GM12801 (cell line): ENCODE data around the gene RASSF4.

Experiments
- TF ChIP-seq, protein P1 (sequence below): IDR thresholded peaks from one replicate; pipeline ENCODE4 v1.5.1; 2011; ENCODE audit warnings: control low read depth; ENCODE audit not compliant: insufficient read length; ENCODE audit errors: extremely low read depth

Gene RASSF4

DNA sequence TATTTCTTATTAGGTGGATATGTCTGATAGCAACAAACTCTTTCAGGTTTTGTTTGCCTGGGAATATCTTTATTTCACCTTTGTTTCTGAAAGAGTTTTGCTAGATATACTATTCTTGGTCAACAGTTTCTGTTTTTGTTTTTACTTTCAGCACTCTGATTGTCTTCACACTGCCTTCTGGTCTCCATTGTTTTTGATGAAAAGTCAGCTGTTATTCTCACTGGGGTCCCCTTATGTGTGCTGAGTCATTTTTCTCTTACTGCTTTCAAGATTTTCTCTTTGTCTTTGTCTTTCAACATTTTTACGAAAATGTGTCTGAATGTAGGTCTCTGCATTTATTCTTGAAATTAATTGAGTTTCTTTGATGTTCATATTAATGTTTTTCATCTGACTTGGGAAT is 15.2 kb upstream of the RASSF4 start:
- TF ChIP-seq, protein P1, sequence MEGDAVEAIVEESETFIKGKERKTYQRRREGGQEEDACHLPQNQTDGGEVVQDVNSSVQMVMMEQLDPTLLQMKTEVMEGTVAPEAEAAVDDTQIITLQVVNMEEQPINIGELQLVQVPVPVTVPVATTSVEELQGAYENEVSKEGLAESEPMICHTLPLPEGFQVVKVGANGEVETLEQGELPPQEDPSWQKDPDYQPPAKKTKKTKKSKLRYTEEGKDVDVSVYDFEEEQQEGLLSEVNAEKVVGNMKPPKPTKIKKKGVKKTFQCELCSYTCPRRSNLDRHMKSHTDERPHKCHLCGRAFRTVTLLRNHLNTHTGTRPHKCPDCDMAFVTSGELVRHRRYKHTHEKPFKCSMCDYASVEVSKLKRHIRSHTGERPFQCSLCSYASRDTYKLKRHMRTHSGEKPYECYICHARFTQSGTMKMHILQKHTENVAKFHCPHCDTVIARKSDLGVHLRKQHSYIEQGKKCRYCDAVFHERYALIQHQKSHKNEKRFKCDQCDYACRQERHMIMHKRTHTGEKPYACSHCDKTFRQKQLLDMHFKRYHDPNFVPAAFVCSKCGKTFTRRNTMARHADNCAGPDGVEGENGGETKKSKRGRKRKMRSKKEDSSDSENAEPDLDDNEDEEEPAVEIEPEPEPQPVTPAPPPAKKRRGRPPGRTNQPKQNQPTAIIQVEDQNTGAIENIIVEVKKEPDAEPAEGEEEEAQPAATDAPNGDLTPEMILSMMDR, result no peak

DNA sequence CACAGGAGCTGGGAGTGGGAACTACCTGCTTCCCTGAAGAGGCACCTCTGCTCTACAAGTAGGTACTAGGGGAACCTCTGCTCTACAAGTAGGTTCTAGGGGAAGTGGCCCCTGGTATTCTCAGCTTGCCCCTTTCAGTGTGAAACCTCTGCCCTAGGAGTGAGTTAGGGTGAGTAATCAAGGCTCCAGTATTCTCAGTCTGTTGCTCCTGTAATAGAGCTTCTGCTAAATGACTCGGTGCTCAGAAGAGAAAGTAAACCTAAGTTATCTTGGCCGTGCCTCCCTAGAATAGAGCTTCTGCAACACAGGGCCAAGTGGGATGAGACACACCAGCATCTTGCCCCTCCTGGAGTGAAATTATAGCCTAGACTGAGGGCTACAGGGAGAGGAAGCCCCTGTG is 13.4 kb upstream of the RASSF4 start:
- TF ChIP-seq, protein P1, result no peak

DNA sequence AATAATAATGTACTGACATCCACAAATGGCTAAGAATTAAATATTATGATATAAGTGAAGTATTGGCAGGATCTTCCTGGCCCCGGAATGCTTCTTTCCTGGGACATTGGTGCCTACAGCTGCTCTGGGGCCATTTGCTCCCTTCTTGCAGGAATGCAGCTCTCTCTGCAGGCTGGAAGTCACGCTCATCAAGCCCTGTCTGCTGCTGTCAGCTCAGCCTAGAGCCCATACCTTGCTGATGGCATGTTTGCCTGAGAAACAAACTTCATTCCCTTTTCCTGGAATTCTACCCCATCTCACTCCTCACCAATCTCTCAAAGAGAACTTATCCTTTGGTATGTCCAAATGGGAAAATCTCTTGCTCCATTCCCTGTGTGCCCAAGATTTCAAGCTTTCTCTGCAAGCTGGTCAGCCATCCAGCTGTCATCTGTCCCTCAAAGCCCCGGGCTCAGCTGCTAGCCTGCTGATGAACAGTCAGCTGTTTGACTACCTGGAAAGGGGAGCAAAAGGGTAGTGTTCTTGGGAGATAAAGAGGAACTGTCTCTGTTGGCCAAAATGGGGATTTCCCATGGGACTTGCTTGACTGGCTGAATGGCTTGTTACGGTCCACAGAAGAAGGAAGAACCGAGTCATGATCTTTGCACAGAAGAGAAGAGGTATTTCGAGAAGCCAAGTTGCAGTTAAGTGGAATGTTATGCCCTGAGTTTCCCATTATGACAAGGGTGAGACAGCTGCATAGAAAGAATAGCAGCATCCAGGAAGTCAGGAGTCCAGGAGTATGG is 12.0 kb upstream of the RASSF4 start:
- TF ChIP-seq, protein P1, result no peak

DNA sequence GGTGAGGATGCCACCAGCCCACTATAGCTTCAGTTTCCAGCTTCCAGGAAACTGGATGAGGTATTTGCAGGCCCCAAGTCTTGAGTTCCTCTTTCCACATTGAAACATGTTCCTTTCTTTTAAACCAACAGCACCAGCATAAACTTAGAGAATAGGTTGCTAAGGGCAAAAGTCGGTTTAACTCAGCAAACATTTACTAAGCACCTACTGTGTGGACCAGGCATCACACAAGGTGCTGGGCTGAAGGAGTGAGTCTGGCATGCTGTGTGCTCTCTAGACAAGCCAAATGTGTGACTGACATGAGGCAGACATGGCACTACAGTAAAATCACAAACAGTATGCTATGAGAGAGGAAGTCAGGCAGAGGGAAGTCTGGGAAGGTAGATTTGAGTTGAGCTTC is 11.0 kb upstream of the RASSF4 start:
- TF ChIP-seq, protein P1, result no peak

DNA sequence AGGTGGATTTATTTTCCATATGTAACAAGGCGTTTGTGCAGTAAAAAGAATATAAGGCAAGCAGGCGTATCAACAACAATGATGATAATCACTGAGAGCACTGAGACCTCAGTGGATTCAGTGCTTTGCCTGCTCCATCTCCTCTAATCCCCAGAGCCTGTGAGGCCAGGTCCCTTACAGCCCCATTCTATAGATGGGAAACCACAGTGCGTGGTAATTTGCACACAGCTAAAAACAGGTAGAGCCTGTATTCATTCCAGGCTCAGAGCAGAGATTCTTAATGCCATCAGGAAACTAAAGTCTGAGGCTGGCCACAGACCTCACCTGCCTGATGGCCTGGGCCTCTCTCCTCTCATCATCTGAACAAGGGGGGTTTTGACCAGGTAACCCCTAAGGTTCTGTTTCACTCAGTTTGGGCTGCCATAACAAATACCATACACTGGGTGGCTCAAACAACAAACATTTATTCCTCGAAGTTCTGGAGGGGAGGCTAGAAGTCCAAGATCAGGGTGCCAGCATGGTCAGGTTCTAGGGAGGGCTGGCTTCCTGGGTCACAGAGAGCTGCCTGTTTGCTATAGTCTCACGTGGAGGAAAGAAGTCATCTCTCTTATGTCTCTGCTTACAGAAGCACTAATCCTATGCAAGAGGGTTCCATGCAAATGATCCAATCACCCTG is 10.3 kb upstream of the RASSF4 start:
- TF ChIP-seq, protein P1, result no peak

DNA sequence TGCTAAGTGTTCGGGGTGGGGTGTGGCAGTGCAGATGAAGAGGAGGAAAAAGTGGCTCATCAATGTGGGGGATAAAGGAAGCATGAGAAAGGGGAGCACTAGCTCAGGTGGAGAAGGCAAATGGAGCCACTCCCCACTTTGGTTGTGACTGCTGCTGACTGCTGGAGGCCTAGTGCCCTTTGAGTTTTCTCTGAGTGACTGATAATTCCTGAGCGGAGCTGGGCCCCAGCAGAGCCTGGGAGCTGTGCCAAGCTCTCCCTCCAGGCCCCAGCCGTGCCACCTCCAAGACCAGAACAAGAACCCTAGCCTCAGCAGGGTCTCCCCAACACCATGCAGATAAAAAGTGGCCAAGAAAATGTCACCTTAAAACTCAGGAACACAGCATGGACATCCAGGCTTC is 9.7 kb upstream of the RASSF4 start:
- TF ChIP-seq, protein P1, result no peak

DNA sequence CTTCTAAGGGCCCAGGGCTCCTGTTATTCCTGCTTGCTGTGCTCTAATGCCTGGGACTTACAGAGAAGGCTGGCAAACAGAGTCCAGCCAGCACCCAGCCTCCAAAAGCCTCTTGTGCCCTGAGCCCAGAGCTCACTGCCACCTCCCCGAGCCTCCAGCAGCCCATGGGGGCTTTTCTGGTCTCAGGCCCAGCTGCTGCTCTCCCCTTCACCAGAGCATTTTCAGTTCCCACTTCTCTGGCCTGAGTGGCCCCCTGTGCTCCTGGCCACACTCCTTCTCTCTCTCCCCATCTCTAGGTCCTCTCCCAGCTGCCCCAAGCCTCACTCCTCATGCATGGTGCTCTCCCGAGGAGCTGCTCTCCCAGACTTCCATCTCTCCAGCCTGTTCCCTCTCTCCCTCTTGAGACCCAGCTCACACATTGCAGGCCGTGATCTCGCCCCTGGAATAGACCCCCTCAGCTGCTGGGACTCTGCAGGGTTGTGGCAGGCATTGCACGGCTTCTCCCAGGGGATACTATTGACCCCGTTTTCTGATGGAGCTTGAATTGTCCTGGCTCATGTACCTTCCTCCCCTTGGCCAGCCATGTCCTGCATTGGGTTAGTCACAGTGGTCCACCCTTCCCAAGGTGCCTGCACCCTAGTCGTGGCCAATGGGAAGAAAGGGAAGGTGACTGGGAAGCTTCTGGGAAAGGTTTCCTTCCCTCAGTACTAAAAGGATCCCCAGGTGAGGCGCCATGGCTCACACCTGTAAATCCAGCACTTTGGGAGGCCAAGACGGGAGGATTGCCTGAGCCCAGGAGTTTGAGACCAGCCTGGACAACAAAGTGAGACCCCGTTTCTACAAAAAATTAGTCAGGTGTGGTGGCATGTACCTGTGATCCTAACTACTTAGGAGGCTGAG is 9.0 kb upstream of the RASSF4 start:
- TF ChIP-seq, protein P1, result no peak
